A549 (cell line): ENCODE measurements around the gene RAB20.

Experiments
- CEBPB ChIP-seq, 2 experiments: fragments of >200 bp in 1 of 2; sonication (Bioruptor Twin) in 1 of 2; formaldehyde crosslinking in 1 of 2; IDR thresholded peaks; 2 replicates each; pipeline ENCODE4 v1.6.1; 2012 to 2016
- CTCF ChIP-seq: fragments of >200 bp; sonication (Bioruptor Twin); formaldehyde crosslinking; IDR thresholded peaks from 3 replicates; pipeline ENCODE4 v1.5.1; 2016
- POLR2A ChIP-seq: IDR thresholded peaks from 2 replicates; pipeline ENCODE4 v1.6.1; 2012; ENCODE audit warnings: mild to moderate bottlenecking, low read length

GRCh38 chr13:110528371-110528770 is 33.2 kb downstream of the RAB20 start:
- TF ChIP-seq CEBPB (IDR thresholded peaks at IDR 0.05), result no peak
- no peak for TF ChIP-seq POLR2A
- no peak for TF ChIP-seq CTCF
